Transverse colon (tissue), 4 donors: ENCODE measurements around the gene SGSM1. TPM values are rescaled to one million over a fixed set of nuclear protein-coding genes. Genes with fewer than 3 reads are reported as not detected.

ENCODE experiments used
- DNase-seq: peaks from one replicate; pipeline ENCODE4 v3.0.0-alpha.2; 2019
- H3K27ac ChIP-seq, 4 donors: fragments of 200-600 bp; sonication (generic); 2 replicates each; pipeline ENCODE4 v1.5.1; 2016 to 2018; ENCODE audit warnings: inconsistent platforms in 4 of 4
- H3K27me3 ChIP-seq: fragments of 200-600 bp; sonication (generic); 2 replicates; pipeline ENCODE4 v1.5.1; 2017; ENCODE audit warnings: inconsistent platforms
- H3K36me3 ChIP-seq, 4 donors: fragments of 200-600 bp; sonication (generic); 2 replicates each; pipeline ENCODE4 v1.5.1; 2017 to 2019; ENCODE audit warnings: inconsistent platforms in 4 of 4
- H3K4me1 ChIP-seq, 4 donors: fragments of 200-600 bp; sonication (generic); 2 replicates each; pipeline ENCODE4 v1.5.1; 2017 to 2020; ENCODE audit warnings: inconsistent platforms in 4 of 4
- H3K4me3 ChIP-seq, 4 donors: fragments of 200-600 bp; sonication (generic); 1 replicate in 1 of 4; 2 replicates in 3 of 4; pipeline versions ENCODE4 v1.5.1 to v1.6.1; 2017 to 2019; ENCODE audit warnings: inconsistent platforms in 4 of 4
- H3K9me3 ChIP-seq, 2 donors: fragments of 200-600 bp; sonication (generic); 2 replicates each; pipeline ENCODE4 v1.5.1; 2017 to 2019; ENCODE audit warnings: inconsistent platforms in 2 of 2
- EP300 ChIP-seq: sonication (generic); formaldehyde crosslinking; IDR thresholded peaks from one replicate; pipeline ENCODE4 v1.6.1; 2017; ENCODE audit warnings: antibody characterized with exemption, low read depth
- POLR2A ChIP-seq: fragments of 450-650 bp; IDR thresholded peaks from one replicate; pipeline ENCODE4 v1.6.1; 2016; ENCODE audit warnings: antibody characterized with exemption, mild to moderate bottlenecking, moderate library complexity
- POLR2AphosphoS5 ChIP-seq, 3 donors: sonication (generic); formaldehyde crosslinking; IDR thresholded peaks; one replicate each; pipeline ENCODE4 v1.6.1; 2016; ENCODE audit warnings: antibody characterized with exemption in 3 of 3
- WGBS, 2 donors: methylation state at CpG; one replicate each; pipeline ENCODE4 v1.1.5; 2018; ENCODE audit warnings: low coverage in 1 of 2; 5-methylcytosine and 5-hydroxymethylcytosine counted together
- in situ Hi-C, 4 donors: fragments of 200-750 bp; cut with MboI; loops; one replicate each; pipeline versions ENCODE4 v1.15.0 to v1.15.1; 2017; ENCODE audit warnings: low sequenced_read_pairs in 3 of 4, low pct_ligation_motif_present in 1 of 4, low pct_unique_long_range_greater_than_20kb in 1 of 4
- intact Hi-C: fragments of 100-400 bp; cut with DNase I; formaldehyde crosslinking; loops from one replicate; pipeline ENCODE4 v1.15.1; 2023; ENCODE audit warnings: low total_unique reads
- total RNA-seq, 4 donors: library from RNA; depleted of rRNA; stranded (reverse); fragments of >200 nt; gene quantifications; one replicate each; pipeline ENCODE4 v1.1.0, GENCODE V29; 2016
- TF ChIP-seq, protein P1 (sequence below), 5 experiments: fragments of 200-600 bp in 3 of 5; fragments of 450-650 bp in 2 of 5; sonication (generic) in 3 of 5; IDR thresholded peaks; 1 replicate in 2 of 5; 2 replicates in 3 of 5; pipeline ENCODE4 v1.5.1; 2016 to 2017; ENCODE audit warnings: antibody characterized with exemption in 5 of 5, inconsistent platforms in 3 of 5, mild to moderate bottlenecking in 2 of 5, moderate library complexity in 1 of 5

SGSM1 gene
- total RNA-seq, 4 donors from 2014 or later, result 2.5 to 6.2 (median 3.7) TPM

DNA sequence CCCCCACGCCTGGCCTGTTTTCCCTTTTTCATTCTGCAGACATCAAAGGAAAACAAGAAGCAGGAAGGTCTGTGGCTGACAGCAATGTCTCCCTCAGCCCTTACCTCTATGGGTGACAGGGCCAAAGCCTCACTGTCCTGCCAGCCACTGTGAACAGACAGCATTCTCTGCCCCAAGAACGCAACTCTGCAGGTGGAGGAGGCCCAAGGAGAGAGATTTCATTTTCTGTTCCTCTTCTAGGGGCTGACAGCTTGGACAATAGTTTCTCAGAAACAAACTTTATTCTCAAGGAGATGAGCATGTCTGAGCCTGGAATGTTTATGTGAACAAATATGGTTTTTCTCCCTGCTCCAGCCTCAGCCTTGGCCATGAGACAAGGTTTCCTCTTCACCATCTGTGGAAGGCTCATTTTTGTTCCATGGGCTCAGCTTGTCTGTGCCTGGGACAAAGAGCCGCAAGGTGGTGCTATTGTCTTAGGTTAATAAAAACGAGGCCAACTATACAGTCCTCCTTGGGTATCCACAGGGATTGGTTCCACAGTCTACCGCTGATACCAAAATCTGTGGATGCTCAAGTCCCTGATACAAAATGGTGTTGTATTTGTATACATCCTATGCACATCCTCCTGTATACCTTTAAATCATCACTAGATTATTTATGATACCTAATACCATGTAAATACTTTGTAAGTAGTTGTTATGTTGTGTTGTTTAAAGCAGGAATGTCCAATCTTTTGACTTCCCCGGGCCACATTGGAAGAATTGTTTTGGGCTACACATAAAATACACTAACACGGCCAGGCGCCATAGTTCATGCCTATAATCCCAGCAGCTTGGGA, 37.3 kb upstream of the SGSM1 start:
- Histone ChIP-seq H3K4me1 (no peaks in the 10 kb centered on the region), H3K27me3 (peaks cover 25% of the 10 kb centered on the region), H3K9me3 (no peaks in the 10 kb centered on the region), H3K36me3 (no peaks in the 10 kb centered on the region), H3K4me3 (no peak overlapping the region), H3K27ac (no peak overlapping the region)
- TF ChIP-seq POLR2A (no peak), EP300 (no peak), POLR2AphosphoS5 (IDR thresholded peaks at IDR 0.05) (no peak)
- TF ChIP-seq, protein P1, sequence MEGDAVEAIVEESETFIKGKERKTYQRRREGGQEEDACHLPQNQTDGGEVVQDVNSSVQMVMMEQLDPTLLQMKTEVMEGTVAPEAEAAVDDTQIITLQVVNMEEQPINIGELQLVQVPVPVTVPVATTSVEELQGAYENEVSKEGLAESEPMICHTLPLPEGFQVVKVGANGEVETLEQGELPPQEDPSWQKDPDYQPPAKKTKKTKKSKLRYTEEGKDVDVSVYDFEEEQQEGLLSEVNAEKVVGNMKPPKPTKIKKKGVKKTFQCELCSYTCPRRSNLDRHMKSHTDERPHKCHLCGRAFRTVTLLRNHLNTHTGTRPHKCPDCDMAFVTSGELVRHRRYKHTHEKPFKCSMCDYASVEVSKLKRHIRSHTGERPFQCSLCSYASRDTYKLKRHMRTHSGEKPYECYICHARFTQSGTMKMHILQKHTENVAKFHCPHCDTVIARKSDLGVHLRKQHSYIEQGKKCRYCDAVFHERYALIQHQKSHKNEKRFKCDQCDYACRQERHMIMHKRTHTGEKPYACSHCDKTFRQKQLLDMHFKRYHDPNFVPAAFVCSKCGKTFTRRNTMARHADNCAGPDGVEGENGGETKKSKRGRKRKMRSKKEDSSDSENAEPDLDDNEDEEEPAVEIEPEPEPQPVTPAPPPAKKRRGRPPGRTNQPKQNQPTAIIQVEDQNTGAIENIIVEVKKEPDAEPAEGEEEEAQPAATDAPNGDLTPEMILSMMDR (IDR thresholded peaks at IDR 0.05), result peak; percentile 66 to 79 (median 68)
- 43 to 47% methylated on average over 4 to 8 of the region's 8 CpGs for WGBS, 2 donors
- in situ Hi-C loops (loop anchor here in 2 of 4 donors (10.0 to 25.0 kb wide), 2 partner anchors 269 to 276 kb away; no protein-coding TSS in a partner anchor), intact Hi-C loops (no loop called here)
- peak; percentile 74 for DNase-seq

DNA sequence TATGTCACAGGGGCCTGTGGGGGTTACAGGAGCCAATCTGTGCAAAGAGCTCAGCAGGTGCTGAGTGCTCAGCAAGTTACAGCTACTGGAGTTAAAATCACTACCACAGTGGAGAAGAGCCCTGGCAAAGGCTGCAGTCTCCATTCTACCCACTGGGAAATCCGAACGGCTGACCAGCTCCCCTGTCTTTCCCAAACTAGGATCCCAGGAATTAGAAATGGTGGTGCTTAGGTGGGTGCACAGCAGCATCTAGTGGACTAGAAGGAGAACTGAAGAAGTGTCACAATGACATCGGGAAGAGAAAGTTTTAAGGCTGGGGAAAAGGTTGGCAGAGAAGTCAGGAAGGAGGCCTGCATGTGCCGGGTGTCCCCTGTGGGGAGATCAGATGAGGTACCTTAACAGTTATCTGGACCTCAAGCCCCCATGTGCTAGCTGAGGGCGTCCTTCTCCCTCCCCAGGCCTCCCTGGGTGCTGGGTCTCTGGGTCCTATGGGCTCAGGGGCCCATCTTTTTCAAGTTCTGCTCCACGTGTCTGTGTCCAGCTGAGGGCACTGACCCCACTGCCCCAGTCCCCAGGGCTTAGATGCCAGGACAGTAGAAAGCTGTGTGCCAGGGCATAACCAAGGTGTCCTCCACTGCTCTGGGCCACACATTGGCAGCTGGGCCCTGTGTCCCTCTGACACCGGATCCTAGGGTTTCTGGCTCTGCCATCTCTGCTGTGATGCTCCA, 33.4 kb upstream of the SGSM1 start:
- WGBS, 2 donors, result 40 to 71% methylated on average over 1 to 7 of the region's 7 CpGs
- Histone ChIP-seq H3K4me3 (no peak overlapping the region), H3K27me3 (peaks cover 7% of the 10 kb centered on the region), H3K9me3 (no peaks in the 10 kb centered on the region), H3K4me1 (peaks cover 0 to 9% (median 6%) of the 10 kb centered on the region in 4 donors), H3K27ac (no peak overlapping the region), H3K36me3 (no peaks in the 10 kb centered on the region)
- in situ Hi-C loops, result loop anchor here in 3 of 4 donors (5.0 to 25.0 kb wide), 4 partner anchors 70 to 265 kb away; no protein-coding TSS in a partner anchor
- intact Hi-C loops, result loop anchor here (5.0 kb wide), 1 partner anchor 75 kb away; no protein-coding TSS in a partner anchor
- TF ChIP-seq, protein P1 (IDR thresholded peaks at IDR 0.05), result peak in 3 of 5 experiments; percentile 13 to 21 (median 16)
- no peak for TF ChIP-seq EP300
- TF ChIP-seq POLR2AphosphoS5 (IDR thresholded peaks at IDR 0.05), result no peak
- TF ChIP-seq POLR2A, result no peak
- no peak for DNase-seq

DNA sequence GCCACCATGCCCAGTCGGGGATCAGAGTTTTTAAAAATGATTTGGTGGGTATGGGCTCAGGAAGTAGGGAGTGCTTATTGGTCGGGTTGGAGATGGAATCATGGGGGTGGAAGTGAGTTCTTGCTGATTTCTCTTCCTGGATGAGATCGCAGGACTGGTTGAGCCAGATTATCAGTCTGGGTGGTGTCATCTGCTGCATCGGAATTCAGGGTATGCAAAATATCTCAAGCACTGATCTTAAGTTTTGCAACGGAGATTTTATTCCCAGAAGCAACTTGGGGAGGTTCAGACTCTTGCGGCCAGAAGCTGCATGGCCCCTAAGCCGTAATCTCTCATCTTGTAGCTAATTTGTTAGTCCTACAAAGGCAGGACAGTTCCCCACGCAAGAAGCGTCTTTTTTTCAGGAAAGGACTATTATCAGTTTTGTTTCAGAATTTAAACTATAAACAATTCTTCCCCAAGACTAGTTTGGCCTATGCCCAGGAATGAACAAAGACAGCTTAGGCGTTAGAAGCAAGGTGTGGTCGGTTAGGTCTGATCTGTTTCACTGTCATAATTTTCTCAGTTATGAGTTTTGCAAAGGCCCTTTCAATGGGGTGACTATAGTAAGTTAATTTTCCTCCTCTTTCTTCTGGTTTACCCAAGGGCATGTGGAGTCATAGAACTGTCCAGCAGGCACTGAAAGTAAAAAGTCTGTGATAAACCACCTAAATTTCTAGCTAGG, 30.1 kb upstream of the SGSM1 start:
- no peak overlapping the region for H3K4me3 ChIP-seq
- TF ChIP-seq, protein P1 (IDR thresholded peaks at IDR 0.05), result no peak
- TF ChIP-seq POLR2AphosphoS5 (IDR thresholded peaks at IDR 0.05), result no peak
- no peak for TF ChIP-seq EP300
- TF ChIP-seq POLR2A, result no peak
- H3K36me3 ChIP-seq, result no peaks in the 10 kb centered on the region
- DNase-seq, result no peak
- peaks cover 6% of the 10 kb centered on the region for H3K27me3 ChIP-seq
- H3K27ac ChIP-seq, result no peak overlapping the region
- WGBS, 2 donors, result 32 to 40% methylated on average over 3 to 11 of the region's 11 CpGs
- intact Hi-C loops, result no loop called here
- peaks cover 0 to 9% (median 6%) of the 10 kb centered on the region in 4 donors for H3K4me1 ChIP-seq
- no peaks in the 10 kb centered on the region for H3K9me3 ChIP-seq
- in situ Hi-C loops, result loop anchor here in 1 of 4 donors (10.0 kb wide), 1 partner anchor 79 kb away; no protein-coding TSS in a partner anchor
